ENCODE results near the gene PVRIG.

DNA sequence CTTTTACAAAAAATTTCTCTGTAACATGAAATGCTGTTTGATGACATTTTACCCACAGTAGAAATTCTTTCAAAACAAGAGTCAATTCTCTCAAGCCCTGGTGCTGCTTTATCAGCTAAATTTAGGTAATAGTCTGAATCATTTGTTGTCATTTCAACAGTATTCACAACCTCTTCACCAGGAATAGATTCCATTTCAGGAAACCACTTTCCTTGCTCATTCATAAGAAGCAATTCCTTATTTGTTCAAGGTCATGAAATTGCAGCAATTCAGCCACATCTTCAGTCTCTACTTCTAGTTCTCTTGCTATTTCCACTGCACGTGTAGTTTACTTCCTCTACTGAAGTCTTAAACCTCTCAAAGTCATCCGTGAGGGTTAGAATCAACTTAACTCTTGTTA lies 28.0 kb upstream of the PVRIG start:
- TF ChIP-seq TAF1 (IDR thresholded peaks at IDR 0.05; ENCODE audit: low read depth, low read length): no peak
- TF ChIP-seq, protein P1, sequence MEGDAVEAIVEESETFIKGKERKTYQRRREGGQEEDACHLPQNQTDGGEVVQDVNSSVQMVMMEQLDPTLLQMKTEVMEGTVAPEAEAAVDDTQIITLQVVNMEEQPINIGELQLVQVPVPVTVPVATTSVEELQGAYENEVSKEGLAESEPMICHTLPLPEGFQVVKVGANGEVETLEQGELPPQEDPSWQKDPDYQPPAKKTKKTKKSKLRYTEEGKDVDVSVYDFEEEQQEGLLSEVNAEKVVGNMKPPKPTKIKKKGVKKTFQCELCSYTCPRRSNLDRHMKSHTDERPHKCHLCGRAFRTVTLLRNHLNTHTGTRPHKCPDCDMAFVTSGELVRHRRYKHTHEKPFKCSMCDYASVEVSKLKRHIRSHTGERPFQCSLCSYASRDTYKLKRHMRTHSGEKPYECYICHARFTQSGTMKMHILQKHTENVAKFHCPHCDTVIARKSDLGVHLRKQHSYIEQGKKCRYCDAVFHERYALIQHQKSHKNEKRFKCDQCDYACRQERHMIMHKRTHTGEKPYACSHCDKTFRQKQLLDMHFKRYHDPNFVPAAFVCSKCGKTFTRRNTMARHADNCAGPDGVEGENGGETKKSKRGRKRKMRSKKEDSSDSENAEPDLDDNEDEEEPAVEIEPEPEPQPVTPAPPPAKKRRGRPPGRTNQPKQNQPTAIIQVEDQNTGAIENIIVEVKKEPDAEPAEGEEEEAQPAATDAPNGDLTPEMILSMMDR (IDR thresholded peaks at IDR 0.05; ENCODE audit: control extremely low read depth in 1 of 3, insufficient read depth in 1 of 3, low read depth in 1 of 3, low read length in 3 of 3): no peak
- no peak for TF ChIP-seq TCF12 (IDR thresholded peaks at IDR 0.05; ENCODE audit: low read depth, low read length)
- TF ChIP-seq, protein P2, sequence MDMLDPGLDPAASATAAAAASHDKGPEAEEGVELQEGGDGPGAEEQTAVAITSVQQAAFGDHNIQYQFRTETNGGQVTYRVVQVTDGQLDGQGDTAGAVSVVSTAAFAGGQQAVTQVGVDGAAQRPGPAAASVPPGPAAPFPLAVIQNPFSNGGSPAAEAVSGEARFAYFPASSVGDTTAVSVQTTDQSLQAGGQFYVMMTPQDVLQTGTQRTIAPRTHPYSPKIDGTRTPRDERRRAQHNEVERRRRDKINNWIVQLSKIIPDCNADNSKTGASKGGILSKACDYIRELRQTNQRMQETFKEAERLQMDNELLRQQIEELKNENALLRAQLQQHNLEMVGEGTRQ (IDR thresholded peaks at IDR 0.05; ENCODE audit: low read length): no peak
